Measurements from ENCODE around the gene IDI2. TPM values are rescaled to one million over a fixed set of nuclear protein-coding genes. Genes with fewer than 3 reads are reported as not detected.
"Not testable (repeated sequence)": the region's sequence is repeated elsewhere in the genome, so short reads cannot be mapped to it uniquely, and the experiment has no call there.

Gene IDI2
- total RNA-seq, 4 donors from 2014 or later: not detected

GRCh38 chr10:1044964-1045363 lies 19.3 kb upstream of the IDI2 start:
- Histone ChIP-seq H3K36me3 (peaks cover 13 to 40% (median 30%) of the 10 kb centered on the region in 4 donors), H3K4me3 (no peak overlapping the region), H3K27me3 (no peaks in the 10 kb centered on the region), H3K27ac (replicated peaks in 1 of 4) (peak overlapping the region in 1 of 4 donors; percentile 69), H3K4me1 (peaks cover 17 to 37% (median 27%) of the 10 kb centered on the region in 4 donors), H3K9me3 (no peaks in the 10 kb centered on the region)
- TF ChIP-seq POLR2AphosphoS5 (IDR thresholded peaks at IDR 0.05) (no peak), CTCF (IDR thresholded peaks at IDR 0.05) (no peak), EP300 (IDR thresholded peaks at IDR 0.05) (no peak), POLR2A (IDR thresholded peaks at IDR 0.05; ENCODE audit: low read depth) (no peak)
- 80% methylated on average over 4 of the region's 4 CpGs for WGBS
- no peak for DNase-seq (ENCODE audit: extremely low spot score)
- intact Hi-C loops (cut with DNase I): no loop called here

GRCh38 chr10:1044146-1044545 lies 18.5 kb upstream of the IDI2 start:
- no peak overlapping the region for H3K4me3 ChIP-seq
- H3K36me3 ChIP-seq: peaks cover 13 to 47% (median 33%) of the 10 kb centered on the region in 4 donors
- no peaks in the 10 kb centered on the region for H3K9me3 ChIP-seq
- intact Hi-C loops (cut with DNase I): no loop called here
- no peaks in the 10 kb centered on the region for H3K27me3 ChIP-seq
- TF ChIP-seq POLR2A (IDR thresholded peaks at IDR 0.05; ENCODE audit: low read depth) (no peak), EP300 (IDR thresholded peaks at IDR 0.05) (no peak), CTCF (IDR thresholded peaks at IDR 0.05) (no peak), POLR2AphosphoS5 (IDR thresholded peaks at IDR 0.05) (no peak)
- WGBS: 57% methylated on average over 4 of the region's 4 CpGs
- H3K4me1 ChIP-seq: peaks cover 14 to 32% (median 23%) of the 10 kb centered on the region in 4 donors
- peak overlapping the region; percentile 38 to 69 (median 48) for H3K27ac ChIP-seq (replicated peaks in 1 of 4)
- no peak for DNase-seq (ENCODE audit: extremely low spot score)

- DNase-seq (ENCODE audit: extremely low spot score): no peak
- H3K36me3 ChIP-seq: peaks cover 13 to 51% (median 35%) of the 10 kb centered on the region in 4 donors
- TF ChIP-seq POLR2A (IDR thresholded peaks at IDR 0.05; ENCODE audit: low read depth): no peak
- TF ChIP-seq POLR2AphosphoS5 (IDR thresholded peaks at IDR 0.05): peak; percentile 74 to 75
- no peak for TF ChIP-seq EP300 (IDR thresholded peaks at IDR 0.05)
- no peak for TF ChIP-seq CTCF (IDR thresholded peaks at IDR 0.05)
- H3K4me3 ChIP-seq: peak overlapping the region in 2 of 4 donors; percentile 10 to 25
- H3K4me1 ChIP-seq: peaks cover 14 to 32% (median 23%) of the 10 kb centered on the region in 4 donors
- no peaks in the 10 kb centered on the region for H3K27me3 ChIP-seq
- intact Hi-C loops (cut with DNase I): no loop called here
- 66% methylated on average over 12 of the region's 12 CpGs for WGBS
- no peaks in the 10 kb centered on the region for H3K9me3 ChIP-seq
- H3K27ac ChIP-seq (replicated peaks in 1 of 4): peak overlapping the region; percentile 38 to 69 (median 48)
These were observed 17.9 kb upstream of the IDI2 start for GRCh38 chr10:1043532-1043995.

GRCh38 chr10:1041514-1041913 lies 15.9 kb upstream of the IDI2 start:
- intact Hi-C loops (cut with DNase I): no loop called here
- WGBS: 93% methylated on average over 9 of the region's 9 CpGs
- no peak for DNase-seq (ENCODE audit: extremely low spot score)
- peaks cover 7 to 22% (median 14%) of the 10 kb centered on the region in 4 donors for H3K4me1 ChIP-seq
- no peaks in the 10 kb centered on the region for H3K27me3 ChIP-seq
- no peak for TF ChIP-seq POLR2AphosphoS5 (IDR thresholded peaks at IDR 0.05)
- TF ChIP-seq EP300 (IDR thresholded peaks at IDR 0.05): no peak
- no peak for TF ChIP-seq CTCF (IDR thresholded peaks at IDR 0.05)
- TF ChIP-seq POLR2A (IDR thresholded peaks at IDR 0.05; ENCODE audit: low read depth): no peak
- H3K4me3 ChIP-seq: no peak overlapping the region
- peaks cover 13 to 69% (median 47%) of the 10 kb centered on the region in 4 donors for H3K36me3 ChIP-seq
- no peaks in the 10 kb centered on the region for H3K9me3 ChIP-seq
- H3K27ac ChIP-seq (replicated peaks in 1 of 4): no peak overlapping the region

GRCh38 chr10:1040133-1040532 lies 14.5 kb upstream of the IDI2 start:
- H3K27me3 ChIP-seq: no peaks in the 10 kb centered on the region
- DNase-seq (ENCODE audit: extremely low spot score): no peak
- no peak overlapping the region for H3K27ac ChIP-seq (replicated peaks in 1 of 4)
- H3K4me1 ChIP-seq: peaks cover 6 to 11% (median 9%) of the 10 kb centered on the region in 4 donors
- intact Hi-C loops (cut with DNase I): no loop called here
- 82% methylated on average over 3 of the region's 3 CpGs for WGBS
- TF ChIP-seq POLR2A (IDR thresholded peaks at IDR 0.05; ENCODE audit: low read depth) (no peak), POLR2AphosphoS5 (IDR thresholded peaks at IDR 0.05) (no peak), CTCF (IDR thresholded peaks at IDR 0.05) (no peak), EP300 (IDR thresholded peaks at IDR 0.05) (no peak)
- no peak overlapping the region for H3K4me3 ChIP-seq
- no peaks in the 10 kb centered on the region for H3K9me3 ChIP-seq
- H3K36me3 ChIP-seq: peaks cover 13 to 72% (median 48%) of the 10 kb centered on the region in 4 donors

- WGBS: 92% methylated on average over 7 of the region's 20 CpGs
- H3K27me3 ChIP-seq; intact Hi-C loops (cut with DNase I); H3K9me3 ChIP-seq; H3K4me3 ChIP-seq; DNase-seq (ENCODE audit: extremely low spot score); H3K27ac ChIP-seq (replicated peaks in 1 of 4); H3K4me1 ChIP-seq: not testable (repeated sequence)
- H3K36me3 ChIP-seq: peaks cover 13 to 70% (median 47%) of the 10 kb centered on the region in 4 donors
These were observed 13.1 kb upstream of the IDI2 start for GRCh38 chr10:1038769-1039168.
